Measurements from ENCODE around the gene DUSP22. TPM values are rescaled to one million over a fixed set of nuclear protein-coding genes. Genes with fewer than 3 reads are reported as not detected.

DUSP22 gene
- total and polyA plus RNA-seq, 2 of the 8 experiments (the other 6 are each of a cell fraction or from before 2014, with no cell fraction given): 15.5 to 32.4 TPM

GRCh38 chr6:252775-253535 is 39.3 kb upstream of the DUSP22 start:
- H3K79me1 ChIP-seq (ENCODE audit: low read depth, low read length): no peaks in the 10 kb centered on the region
- ChIA-PET POLR2A (ENCODE audit: partially characterized antibody) (interaction anchor here (0.6 kb wide), 1 partner anchor 983 kb away, joined by 3 read pairs; no protein-coding TSS in a partner anchor), CTCF (ENCODE audit: partially characterized antibody) (no interaction called here)
- no peak overlapping the region for H2BK20ac ChIP-seq (ENCODE audit: low read length)
- no peak overlapping the region for H2BK12ac ChIP-seq (ENCODE audit: low read depth, low read length)
- no peak overlapping the region for H2BK5ac ChIP-seq (ENCODE audit: low read depth, low read length)
- no peaks in the 10 kb centered on the region for H3K36me3 ChIP-seq (ENCODE audit: control insufficient read depth in 2 of 4, insufficient read depth in 4 of 4, low read length in 3 of 4)
- no peak overlapping the region for H3K18ac ChIP-seq (ENCODE audit: extremely low read depth, low read length)
- FAIRE-seq (no peak), DNase-seq (ENCODE audit: low read depth in 1 of 2, low spot score in 2 of 2) (no peak)
- H3K4ac ChIP-seq (replicated peaks; ENCODE audit: insufficient read length, low read depth, low read length): no peak overlapping the region
- H3K27ac ChIP-seq (ENCODE audit: low read depth, low read length): no peak overlapping the region
- no peak overlapping the region for H4K5ac ChIP-seq (ENCODE audit: insufficient read length, low read depth, low read length)
- no peaks in the 10 kb centered on the region for H4K20me1 ChIP-seq (replicated peaks in 1 of 2; ENCODE audit: control insufficient read depth in 1 of 2, insufficient read depth in 2 of 2, low read length in 2 of 2)
- H2AK5ac ChIP-seq (ENCODE audit: low read depth, low read length): no peak overlapping the region
- H2BK15ac ChIP-seq (ENCODE audit: low read length): no peak overlapping the region
- 89 to 100% methylated on average over 1 to 8 of the region's 8 CpGs for WGBS, 2 experiments (ENCODE audit: extremely low coverage in 1 of 2, insufficient coverage in 1 of 2, insufficient read length in 1 of 2, insufficient replicate concordance in 2 of 2, low coverage in 1 of 2, low lambda C conversion rate in 2 of 2, missing lambda C conversion rate in 1 of 2)
- no peak overlapping the region for H3K4me2 ChIP-seq (ENCODE audit: insufficient read depth in 1 of 2, low read depth in 2 of 2, low read length in 2 of 2)
- no peak overlapping the region for H4K91ac ChIP-seq (replicated peaks; ENCODE audit: insufficient read length, low read length)
- H3K14ac ChIP-seq (ENCODE audit: insufficient read length): no peak overlapping the region
- H2BK120ac ChIP-seq (replicated peaks; ENCODE audit: low read depth, low read length): no peak overlapping the region
- H3K79me2 ChIP-seq (ENCODE audit: control insufficient read depth in 1 of 2, insufficient read depth in 2 of 2, low read length in 2 of 2): no peaks in the 10 kb centered on the region
- no peak overlapping the region for H2AFZ ChIP-seq (ENCODE audit: low read length)
- H3K23ac ChIP-seq (ENCODE audit: insufficient read length): no peak overlapping the region
- H3K9ac ChIP-seq (replicated peaks in 1 of 4; ENCODE audit: extremely low read depth in 1 of 4, low read depth in 3 of 4, low read length in 3 of 4): no peak overlapping the region
- no peaks in the 10 kb centered on the region for H3K23me2 ChIP-seq (ENCODE audit: low read depth, low read length)
- H3K4me3 ChIP-seq (ENCODE audit: extremely low read depth in 1 of 4, insufficient read depth in 2 of 4, low read depth in 3 of 4, low read length in 4 of 4): no peak overlapping the region
- H3K4me1 ChIP-seq (replicated peaks in 1 of 4; ENCODE audit: control insufficient read depth in 3 of 4, insufficient read depth in 4 of 4, low read length in 3 of 4): no peaks in the 10 kb centered on the region
- H3K9me3 ChIP-seq (ENCODE audit: insufficient read depth in 2 of 2, low read depth in 1 of 2, low read length in 1 of 2): peaks cover 0 to 8% of the 10 kb centered on the region in 2 experiments; a peak in 2 of 4 replicates
- H3K56ac ChIP-seq (replicated peaks; ENCODE audit: insufficient read length, low read depth, low read length): no peak overlapping the region
- H4K8ac ChIP-seq (ENCODE audit: extremely low read depth, insufficient read depth, low read length): no peak overlapping the region
- H3K27me3 ChIP-seq (replicated peaks in 1 of 4; ENCODE audit: control insufficient read depth in 3 of 4, extremely low read depth in 1 of 4, insufficient read depth in 3 of 4, low read length in 3 of 4): no peaks in the 10 kb centered on the region
- TF ChIP-seq BACH1 (IDR thresholded peaks at IDR 0.05; ENCODE audit: low read length) (no peak), HDAC6 (IDR thresholded peaks at IDR 0.05; ENCODE audit: low read depth, low read length) (no peak), JUND (IDR thresholded peaks at IDR 0.05; ENCODE audit: low read length) (no peak), KDM4A (IDR thresholded peaks at IDR 0.05; ENCODE audit: low read depth, low read length, severe bottlenecking) (no peak), SRF (IDR thresholded peaks at IDR 0.05; ENCODE audit: low read depth, low read length) (no peak), EZH2 (IDR thresholded peaks at IDR 0.05; ENCODE audit: low read depth, low read length, severe bottlenecking) (no peak), GABPA (IDR thresholded peaks at IDR 0.05; ENCODE audit: borderline replicate concordance, insufficient read depth, low read length) (no peak), EGR1 (IDR thresholded peaks at IDR 0.05; ENCODE audit: borderline replicate concordance, low read depth, low read length) (no peak)
- TF ChIP-seq, protein P1, sequence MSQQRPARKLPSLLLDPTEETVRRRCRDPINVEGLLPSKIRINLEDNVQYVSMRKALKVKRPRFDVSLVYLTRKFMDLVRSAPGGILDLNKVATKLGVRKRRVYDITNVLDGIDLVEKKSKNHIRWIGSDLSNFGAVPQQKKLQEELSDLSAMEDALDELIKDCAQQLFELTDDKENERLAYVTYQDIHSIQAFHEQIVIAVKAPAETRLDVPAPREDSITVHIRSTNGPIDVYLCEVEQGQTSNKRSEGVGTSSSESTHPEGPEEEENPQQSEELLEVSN (IDR thresholded peaks at IDR 0.05): no peak
- TF ChIP-seq, protein P2, sequence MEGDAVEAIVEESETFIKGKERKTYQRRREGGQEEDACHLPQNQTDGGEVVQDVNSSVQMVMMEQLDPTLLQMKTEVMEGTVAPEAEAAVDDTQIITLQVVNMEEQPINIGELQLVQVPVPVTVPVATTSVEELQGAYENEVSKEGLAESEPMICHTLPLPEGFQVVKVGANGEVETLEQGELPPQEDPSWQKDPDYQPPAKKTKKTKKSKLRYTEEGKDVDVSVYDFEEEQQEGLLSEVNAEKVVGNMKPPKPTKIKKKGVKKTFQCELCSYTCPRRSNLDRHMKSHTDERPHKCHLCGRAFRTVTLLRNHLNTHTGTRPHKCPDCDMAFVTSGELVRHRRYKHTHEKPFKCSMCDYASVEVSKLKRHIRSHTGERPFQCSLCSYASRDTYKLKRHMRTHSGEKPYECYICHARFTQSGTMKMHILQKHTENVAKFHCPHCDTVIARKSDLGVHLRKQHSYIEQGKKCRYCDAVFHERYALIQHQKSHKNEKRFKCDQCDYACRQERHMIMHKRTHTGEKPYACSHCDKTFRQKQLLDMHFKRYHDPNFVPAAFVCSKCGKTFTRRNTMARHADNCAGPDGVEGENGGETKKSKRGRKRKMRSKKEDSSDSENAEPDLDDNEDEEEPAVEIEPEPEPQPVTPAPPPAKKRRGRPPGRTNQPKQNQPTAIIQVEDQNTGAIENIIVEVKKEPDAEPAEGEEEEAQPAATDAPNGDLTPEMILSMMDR (IDR thresholded peaks at IDR 0.05; ENCODE audit: control extremely low read depth in 1 of 3, insufficient read depth in 1 of 3, low read depth in 1 of 3, low read length in 3 of 3): no peak
